HG03135 (cell line): Measurements from ENCODE around the gene UTS2R.

ENCODE experiments used
- ATAC-seq: cut with Tn5 transposase; IDR thresholded peaks from one replicate; pipeline ENCODE4 v1.9.1; 2021; ENCODE audit warnings: mild to moderate bottlenecking, moderate library complexity; ENCODE audit not compliant: unreplicated experiment

Gene UTS2R

DNA sequence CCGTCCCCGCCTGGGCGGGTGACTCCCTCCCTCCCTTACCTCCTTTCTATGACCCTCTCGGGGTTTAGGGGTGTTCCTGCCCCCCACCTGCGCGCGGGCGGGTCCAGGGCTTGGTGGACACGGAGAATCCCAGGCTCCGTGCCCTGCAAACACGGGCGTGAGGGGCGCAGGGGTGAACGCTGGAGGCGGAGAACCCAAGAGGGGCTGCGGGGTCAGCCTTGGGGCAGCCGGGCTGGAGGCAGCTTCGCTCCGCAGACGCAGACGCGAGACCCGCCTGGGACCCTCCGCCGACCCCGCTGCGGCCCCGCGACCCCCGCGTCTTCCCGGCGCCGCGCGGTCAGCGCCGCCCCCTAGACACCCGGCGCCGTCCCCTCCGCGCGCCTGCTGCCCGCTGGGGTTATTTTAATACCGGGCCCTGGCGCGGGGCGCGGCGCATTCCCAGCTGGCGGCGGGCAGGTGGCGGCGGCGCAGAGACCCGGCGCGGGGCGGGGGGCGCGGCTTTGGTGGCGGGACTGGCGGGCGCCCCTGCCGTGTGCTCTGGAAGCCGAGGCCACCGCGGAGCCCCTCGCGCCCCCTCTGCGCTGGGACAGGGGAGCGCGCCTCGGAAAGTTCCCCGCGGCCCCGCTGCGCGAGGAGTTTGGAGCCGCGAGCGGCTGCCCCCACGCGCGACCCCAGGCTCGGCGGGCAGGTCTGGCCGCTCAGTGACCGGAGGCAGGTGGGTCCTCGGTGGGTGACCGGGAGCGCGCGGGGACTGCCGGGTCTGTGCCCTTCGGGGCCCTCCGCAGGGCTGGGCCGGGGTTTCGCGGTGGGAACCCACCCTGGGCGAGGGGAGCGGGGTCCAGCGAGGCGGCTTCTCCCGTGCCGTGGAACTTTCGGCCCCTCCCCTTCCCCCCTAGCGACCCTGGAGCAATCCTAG lies at the start of gene UTS2R:
UTS2R (plus strand) TSS at position 433 of the 916 bp plus-strand sequence. CDS start 2,560 bp downstream, outside the sequence.
- ATAC-seq: no peak

DNA sequence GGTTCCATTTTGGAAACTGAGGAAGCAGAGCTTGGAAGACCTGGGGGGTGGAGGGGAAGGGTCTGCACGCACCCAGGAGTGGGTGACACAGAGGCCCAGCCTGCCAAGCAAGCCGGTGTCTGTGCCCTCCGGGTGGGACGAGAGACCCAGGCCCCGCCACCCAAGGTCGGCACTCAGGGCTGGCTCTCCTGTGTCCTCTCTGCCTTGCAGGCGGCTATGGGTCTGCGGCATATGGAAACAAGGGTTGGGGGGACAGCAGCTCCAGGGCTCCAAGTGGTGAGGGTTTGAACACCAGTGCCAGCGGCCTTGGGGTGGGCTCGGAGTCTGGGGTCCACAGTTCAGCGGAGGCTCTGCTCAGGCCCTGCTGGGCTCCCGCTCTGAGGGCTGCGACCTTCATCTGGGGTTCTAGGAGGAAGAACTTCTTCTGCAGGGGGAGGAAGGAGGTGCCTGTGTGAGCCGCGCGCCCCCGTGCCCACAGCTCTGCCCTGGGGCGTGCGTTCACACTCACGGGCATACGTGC lies 49.6 kb upstream of the UTS2R start:
- no peak for ATAC-seq

DNA sequence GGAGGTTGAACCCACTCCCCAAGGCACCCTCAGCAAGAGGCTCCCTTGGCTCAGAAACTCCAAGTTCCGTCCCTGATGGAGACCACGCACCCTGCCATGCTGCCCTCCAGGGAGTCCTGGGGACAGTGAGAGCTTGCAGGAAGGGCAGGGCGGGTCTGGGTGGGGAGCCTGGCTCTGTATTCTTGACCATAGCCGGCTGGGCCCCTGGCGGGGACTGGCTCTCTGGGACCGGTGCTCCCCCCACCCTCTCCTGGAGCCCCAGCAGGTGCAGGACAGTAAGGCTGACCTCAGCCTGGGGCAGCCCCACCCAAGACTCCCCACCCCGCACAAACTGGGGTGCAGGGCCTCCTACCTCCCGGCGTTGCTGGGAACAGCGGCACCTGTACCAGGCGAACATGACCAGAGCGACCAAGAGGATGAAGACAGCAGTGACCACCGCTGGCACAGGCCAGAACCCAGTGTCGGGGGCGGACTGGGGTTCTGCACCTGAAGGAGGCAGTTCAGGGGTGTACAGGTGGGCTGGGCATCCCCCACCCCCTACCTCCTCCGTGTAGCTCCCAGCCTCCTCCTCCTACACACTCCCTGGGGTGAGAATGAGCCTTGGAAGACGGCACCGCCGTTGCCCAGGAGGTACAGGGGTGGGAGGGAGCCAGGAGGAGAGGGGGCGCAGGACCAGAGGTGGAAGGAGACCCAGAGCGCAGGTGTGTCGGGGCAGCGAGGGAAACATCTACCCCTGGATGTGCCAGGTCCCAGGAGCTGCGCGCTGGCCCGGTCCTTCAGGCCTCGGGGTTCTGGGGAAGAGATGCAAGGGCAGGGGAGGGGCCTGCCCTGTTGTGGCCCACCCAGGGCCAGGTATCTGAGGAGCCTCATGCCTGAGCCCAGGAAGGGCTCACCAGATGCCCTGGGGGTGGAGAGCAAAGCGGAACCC lies 48.8 kb upstream of the UTS2R start:
- no peak for ATAC-seq

DNA sequence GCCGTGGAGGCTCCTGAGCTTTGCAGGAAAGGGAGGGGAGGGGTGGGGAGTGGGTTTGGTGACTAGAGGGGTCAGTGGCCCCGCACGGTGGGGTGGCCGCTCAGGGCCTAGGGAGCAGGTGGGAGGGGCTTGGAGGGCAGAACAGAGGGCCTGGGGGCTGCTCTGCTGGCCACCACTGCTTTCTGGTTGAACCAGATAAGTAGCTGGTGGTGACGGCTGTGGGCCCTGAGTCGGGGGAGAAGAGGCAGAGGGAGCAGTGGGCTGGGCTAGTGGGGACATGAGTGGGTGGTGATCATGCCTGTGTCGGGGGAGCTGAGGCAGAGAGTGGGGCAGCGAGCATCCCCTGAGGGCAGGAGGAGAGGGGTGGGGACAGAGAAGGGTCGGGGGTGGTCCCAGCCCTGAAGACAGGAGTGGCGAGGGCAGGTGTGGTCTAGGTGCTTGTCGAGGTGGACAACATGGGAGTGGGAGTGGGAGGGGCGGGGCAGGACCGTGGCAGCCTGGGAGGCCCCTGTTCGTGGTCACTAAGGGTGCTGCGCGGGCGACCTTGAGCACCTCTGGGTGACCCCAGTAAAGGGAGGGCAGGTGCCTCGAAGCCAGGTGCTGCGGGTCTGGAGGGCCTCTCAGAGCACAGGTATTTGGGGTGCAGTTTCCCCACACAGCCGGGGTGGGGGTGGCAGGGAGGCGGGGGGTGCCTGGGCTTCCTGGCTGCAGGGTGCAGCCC lies 47.9 kb upstream of the UTS2R start:
- no peak for ATAC-seq

DNA sequence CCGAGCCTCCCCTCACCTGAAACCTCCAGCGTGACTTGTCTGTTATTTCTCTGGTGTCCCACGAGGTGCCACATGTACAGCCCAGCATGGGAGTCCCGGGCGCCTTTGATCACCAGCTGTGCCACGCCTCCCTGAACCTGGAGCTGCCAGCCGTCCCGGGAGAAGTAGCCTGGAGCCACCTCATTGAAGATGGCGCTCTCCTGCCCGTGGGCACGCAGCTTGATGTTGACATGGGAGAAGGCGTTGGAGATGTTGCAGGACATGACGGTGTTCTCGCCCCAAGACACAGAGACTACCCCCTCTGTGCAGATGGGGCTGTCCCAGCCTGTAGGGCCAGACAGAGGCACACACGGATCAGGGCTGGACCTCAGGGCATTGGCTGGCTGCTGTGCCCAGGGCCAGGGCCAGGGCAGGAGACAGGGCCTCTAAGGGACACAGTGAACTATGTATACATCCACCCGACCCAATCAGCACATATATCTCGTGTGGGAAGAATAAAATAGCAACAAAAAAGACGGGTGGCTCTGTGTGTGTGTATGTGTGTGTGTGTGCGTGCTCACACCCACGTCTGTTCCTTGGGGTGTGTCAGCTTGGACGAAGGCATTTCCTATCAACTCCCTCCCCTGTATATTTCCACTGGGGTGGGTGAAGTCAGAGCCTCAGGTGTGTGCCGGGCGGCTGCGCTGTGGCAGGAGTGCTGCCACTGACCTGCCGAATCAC lies 46.8 kb upstream of the UTS2R start:
- ATAC-seq: no peak

DNA sequence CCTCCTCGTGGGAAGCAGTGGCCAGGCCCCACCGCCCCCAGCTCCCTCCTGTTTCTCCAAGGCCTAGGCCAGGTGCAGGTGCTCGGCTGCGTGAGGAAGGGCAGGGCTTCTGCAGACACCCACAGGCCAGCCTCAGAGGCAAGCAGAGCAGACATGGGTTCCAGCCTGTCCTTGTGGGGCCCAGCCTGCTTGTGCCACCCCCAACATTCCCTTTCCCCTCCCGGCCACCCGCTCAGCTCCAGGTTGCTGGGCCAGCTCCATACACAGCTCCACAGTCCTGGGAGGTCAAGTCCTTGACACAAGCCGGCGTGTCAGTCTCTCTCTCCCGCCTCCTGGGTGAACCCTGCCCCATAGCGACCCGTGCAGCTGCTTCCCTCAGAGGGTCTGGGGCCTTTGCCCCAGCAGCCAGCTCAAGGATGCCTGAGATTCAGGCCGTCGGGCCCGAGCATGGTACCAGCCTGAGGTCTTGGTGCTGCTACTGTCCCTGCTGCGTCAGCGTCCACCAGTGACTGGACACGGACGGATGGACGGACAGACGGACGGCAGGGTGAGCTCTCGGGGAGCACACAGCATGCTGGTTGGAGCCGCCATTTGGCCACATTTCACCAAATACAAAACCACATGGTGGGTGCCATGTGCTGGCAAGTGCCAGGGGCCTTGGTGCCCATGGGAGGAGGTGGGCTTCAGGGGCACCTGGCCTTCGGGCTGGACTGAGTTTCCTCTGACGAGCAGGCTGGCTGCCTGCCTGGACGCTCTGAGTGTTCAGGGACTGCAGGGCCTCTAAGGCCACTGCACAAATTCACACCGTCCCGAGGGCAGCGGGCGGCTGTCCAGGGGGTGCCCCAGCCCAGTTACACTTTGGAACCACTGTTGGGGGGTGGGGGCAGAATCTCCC lies 46.0 kb upstream of the UTS2R start:
- no peak for ATAC-seq

DNA sequence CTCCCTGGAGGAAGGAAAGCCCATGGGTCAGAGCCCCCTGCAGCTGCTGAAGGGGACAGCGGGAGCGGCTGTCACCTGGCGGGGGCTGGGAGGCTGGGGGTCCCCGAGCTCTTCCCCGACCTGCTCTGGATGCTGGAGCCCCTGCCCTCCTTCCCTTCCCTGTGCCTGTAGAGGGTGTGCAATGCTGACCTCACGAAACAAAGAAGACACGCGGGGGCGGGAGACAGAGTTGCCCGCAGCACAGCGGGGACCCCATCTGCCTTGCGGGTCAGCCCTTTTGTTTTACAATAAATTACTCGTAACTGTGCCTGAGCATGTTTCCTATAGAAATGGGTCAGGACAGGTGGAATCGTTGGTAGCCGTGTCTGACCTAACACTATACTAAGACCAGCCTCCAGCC lies 44.3 kb upstream of the UTS2R start:
- ATAC-seq: no peak

DNA sequence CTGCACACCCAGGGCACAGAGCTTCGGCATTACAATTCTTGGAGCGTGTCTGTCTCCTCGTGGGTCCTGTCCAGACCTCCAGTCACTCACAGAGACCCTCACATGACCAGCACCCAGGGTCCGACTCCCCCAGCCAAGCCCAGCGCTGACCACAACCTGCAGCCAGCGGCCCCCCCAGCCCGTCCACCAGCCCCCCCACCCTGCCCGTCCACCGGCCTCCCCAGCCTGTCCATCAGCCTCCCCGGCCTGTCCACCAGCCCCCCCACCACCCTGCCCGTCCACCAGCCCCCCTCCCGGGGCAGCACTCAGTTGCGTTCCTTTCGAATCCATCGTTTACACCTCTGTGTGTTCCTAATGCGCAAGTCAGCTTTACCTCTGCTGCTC lies 43.8 kb upstream of the UTS2R start:
- no peak for ATAC-seq

DNA sequence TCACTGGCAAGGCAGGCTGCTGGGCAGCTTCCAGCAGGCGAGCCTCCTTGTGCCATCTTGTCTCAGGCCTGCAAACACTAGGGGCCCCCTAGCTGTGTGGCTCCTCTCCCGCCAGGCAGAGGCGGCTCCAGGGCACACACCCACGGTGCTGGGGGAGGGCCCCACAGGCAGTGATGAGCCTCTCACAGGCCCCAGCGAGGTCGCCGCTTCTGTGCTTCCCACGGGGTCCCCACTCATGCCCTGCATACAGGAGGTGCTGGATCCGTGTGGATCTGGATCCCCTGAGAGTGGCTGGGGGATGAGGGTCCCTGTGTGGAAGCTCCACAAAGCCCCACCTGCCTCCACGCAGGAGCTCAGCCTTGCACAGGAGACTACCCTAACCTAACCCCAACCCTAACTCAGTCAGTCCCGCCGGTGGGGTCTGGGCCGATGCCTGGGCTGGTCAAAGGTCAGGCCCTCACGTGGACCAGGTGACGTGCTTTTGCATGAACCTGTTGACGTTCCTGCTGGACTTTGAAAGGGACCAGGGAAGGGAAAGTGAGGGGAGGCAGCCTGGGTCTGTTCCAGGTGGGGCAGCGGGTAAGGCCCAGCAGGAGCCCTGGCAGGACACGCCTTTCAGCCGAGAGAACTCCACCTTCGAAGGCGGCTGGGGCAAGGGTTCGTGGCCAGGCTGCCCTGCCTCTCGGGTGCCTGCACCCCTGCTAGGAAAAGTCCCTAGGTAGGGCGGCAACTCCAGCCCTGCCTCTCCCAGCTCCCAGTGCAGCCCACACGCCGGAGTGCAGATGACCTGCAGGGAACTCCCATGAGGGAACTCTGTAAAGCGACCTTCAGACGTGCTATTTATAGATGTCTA lies 43.2 kb upstream of the UTS2R start:
- ATAC-seq: no peak

DNA sequence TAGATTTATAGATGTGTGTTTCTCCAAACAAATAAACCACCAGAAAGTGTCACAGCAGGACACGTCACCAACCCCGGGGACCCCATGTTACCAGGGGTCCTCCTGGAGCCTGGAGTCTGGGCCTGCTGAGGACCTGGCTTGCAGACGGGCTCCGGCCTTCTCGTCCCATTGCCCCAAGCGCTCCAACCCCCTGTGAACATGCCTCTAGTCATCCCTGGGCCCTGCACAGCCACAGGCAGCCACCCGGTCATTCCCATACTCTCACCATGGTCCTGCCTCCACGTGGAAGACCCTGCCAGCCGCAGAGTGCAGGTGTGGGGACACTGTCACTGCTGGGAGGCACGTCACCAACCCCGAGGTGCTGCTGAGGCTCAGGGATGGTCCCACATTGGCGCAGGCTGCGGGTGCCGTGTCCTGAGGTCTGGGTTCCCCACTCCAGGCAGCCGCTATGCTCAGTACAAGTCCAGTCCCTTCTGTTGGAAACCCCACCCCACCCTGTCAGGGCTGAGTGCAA lies 42.5 kb upstream of the UTS2R start:
- no peak for ATAC-seq

DNA sequence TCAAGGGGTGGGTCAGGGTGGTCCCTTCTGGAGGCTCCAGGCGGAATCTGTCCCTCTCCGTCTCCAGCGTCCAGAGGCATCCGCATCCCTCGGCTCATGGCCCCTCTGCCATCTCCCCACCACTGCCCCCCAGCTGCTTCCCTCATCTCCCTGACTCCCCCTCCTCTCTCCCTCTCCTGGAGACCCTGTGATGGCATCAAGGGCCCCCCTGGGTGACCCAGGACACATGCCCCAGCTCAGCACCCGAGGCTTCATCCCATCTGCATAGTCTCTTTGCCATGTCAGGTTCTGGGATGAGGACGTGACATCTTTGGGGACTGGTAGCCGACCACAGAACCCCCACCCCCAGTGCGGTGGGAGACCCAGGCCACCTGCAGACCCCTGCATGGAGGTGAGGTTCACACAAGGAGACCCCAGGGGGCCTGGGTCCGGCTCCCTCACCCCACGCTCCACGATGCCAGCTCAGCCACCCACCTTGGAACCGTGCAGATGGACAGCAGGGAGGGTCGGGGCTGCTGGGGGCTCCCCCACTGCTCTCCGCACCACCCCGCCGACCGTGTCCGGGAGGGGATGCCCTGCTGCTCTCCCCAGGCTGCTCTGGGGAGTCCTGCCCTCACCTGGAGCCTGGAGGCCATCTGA lies 41.8 kb upstream of the UTS2R start:
- ATAC-seq: no peak

DNA sequence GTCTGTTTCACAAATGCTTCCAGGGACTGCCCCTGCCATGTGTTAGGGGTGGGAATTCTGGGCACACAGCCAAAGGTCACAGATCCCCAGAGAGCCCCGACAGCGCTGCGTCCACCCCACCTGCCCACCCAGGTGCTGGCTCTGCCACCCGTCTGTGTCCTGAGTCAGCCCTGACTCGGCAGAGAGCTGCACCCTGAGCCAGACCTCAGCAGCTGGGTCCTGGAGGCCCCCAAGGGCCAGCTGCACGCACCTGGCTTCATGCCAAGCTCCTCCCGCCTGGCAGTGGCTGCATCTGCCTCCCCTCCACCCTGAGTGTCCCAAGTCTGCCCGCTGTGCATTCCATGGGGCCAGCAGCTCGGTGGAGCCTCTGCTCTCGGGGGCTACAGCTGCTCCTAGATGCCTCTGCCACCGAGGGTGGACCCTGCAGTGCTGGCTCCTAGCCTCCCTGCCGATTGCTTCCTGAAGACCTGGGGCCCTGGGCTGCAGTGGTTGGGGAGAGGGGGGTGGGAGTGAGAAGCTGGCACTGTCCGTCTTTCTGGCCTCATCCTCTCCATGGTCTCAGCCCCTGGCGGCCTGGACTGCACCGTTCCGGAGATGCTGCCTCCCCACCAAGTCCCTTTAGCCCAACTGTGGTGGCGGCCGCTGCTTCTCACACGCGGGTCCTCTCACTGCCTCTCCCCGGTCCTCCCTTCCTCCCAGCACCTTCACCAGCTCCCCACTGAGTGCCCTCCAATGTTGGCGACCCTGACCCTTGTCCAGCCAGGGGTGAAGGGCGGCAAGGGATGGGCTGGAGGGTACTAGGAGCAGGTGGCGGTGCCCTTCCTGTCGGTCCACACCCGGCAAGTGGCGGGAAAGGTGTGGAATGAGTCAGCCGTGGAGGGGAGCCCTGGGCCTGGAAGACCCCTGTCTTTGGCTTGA lies 41.0 kb upstream of the UTS2R start:
- no peak for ATAC-seq

DNA sequence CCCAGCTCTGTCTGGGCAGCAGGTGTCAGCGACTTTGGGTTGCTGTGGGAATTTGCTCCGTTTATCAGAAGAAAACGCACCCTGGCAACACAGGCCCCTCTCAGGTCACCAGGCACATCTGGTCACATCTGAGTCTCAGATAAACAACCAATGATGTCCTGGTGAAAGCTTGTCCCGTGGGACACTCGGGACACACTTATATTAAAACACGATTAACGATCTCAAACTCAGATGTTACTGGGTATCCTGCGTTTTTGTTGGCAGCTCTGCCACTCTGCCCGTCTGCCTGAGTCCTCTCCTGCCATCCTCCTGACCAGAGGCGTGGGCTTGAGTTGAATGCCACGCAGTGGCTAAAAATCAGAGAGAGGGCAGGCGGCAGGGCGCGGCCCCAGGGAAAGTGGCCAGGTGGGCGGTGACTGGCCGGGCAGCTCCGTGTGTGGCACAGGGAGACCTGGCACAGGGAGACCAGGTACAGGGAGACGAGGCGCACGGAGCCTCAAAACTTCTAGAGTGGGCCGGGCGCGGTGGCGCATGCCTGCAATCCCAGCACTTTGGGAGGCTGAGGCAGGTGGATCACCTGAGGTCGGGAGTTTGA lies 40.1 kb upstream of the UTS2R start:
- no peak for ATAC-seq

DNA sequence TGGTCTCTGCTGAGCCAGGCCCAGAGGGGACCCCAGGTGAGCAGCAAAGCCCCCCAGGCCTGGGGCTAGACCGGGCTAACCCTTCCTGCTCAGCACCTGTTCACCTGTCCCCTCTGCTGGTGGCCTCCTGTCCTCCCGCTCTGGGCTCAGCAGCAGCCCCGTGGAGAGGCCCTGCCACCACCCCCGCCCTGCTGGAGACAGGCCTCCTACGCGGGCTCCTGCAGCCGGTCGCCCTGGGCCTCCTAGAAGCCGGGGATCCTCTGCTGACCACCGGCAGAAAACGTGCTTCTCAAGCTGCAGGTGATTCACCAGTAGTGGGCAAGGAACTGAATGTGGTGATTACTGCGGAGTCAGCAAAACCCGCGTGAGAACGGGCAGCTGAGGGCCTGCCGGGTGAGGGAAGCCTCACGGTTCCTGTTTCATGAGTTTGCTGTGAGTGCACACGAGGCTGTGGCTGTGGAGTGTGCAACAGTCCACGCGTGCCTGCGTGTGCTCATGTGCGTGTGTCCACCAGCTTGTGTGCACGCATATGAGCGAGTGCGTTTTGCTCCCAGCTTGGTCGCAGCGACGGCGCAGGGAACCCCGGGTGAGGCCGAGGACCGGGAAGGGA lies 38.8 kb upstream of the UTS2R start:
- ATAC-seq: no peak

DNA sequence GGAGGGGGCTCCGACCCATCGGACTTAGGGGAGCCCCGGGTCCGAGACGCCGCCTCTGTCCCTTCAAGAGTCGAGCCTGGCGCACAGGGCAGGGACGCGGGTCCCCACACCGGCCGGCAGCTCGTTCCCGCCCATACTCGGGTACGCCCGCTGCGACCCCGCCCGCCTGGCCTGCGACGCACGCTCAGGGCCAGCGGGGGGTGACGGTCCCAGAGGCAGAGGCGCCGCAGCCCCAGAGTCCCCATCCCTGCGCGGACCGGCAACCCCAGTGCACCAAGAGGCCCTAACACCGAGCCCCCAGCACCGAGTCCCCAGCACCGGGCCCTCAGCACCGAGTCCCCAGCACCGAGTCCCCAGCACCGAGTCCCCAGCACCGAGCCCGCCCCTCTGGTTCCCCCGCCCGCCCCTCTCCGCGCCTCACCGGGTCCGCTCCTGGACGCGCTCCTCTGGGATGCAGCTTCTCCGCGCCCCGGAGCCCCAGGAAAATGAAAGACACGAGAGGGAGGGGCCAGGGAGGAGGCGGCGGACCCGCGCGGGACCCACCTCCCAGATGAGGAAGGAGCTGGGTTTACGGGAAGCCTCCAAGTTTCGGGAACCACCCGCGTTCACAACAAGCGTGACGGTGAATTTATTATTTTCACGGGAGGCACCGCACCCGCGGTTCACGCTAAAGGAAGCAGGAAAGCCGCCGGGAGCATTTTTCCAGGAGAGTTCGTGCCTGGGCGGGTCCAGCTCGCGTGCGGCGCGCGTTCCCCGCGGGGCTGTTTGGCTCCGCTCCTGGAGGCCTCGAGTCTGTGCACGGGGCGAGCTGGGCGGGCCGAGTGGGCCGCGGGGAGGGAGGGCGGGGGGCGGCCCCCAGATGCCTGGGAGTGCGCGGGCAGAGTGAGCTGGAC lies 38.0 kb upstream of the UTS2R start, which contains the start of gene SECTM1:
SECTM1 (minus strand) TSS at position 488 of the 893 bp plus-strand sequence. CDS start 6,526 bp downstream, outside the sequence.
- ATAC-seq: no peak
